ENCODE measurements around the gene ZBTB42.

DNA sequence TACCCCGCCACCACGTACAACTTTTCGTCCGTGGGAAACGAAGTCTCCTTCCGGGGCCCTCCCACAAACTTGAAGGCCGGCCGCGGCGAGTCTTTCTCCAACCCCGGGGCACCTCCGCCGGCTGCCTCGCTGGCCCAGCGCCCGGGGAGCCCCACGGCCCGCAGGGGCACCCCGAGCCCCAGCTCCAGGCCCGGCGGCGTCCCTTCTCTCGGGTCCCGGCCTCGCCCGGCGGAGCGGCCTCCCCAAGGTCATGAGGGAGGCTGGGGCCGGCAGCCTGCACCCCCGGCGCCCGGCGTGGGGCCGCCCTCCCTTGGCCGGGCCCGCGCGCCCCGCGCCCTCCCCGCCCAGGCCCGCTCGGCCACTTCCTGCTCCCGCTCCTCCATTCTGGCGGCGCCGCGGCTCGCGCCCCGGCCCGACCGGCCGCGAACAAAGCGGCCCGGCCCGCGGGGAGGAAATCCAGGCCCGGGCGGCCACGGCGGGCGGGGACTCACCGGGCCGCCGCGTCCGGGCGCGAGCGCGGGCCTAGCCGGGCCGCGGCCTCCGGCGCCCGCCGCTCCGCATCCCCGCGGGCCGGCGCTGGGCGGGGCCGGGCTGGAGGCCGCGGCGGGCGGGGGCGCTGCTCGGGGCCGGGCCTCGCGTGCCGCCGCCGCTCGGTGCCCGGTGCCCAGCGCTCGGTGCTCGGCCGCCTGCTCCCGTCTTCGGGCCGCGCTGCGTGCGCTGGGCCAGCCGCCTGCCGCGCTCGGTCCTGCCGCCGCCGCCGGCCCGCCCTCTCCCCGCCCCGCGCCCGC lies 5.7 kb upstream of the ZBTB42 start, which contains the start of gene AKT1:
- TF ChIP-seq, protein P1, sequence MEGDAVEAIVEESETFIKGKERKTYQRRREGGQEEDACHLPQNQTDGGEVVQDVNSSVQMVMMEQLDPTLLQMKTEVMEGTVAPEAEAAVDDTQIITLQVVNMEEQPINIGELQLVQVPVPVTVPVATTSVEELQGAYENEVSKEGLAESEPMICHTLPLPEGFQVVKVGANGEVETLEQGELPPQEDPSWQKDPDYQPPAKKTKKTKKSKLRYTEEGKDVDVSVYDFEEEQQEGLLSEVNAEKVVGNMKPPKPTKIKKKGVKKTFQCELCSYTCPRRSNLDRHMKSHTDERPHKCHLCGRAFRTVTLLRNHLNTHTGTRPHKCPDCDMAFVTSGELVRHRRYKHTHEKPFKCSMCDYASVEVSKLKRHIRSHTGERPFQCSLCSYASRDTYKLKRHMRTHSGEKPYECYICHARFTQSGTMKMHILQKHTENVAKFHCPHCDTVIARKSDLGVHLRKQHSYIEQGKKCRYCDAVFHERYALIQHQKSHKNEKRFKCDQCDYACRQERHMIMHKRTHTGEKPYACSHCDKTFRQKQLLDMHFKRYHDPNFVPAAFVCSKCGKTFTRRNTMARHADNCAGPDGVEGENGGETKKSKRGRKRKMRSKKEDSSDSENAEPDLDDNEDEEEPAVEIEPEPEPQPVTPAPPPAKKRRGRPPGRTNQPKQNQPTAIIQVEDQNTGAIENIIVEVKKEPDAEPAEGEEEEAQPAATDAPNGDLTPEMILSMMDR (IDR thresholded peaks at IDR 0.05) = no peak
- TF ChIP-seq POLR2A (IDR thresholded peaks at IDR 0.05) = no peak
